Osteoblast (primary cell): Measurements from ENCODE around the gene SLC43A2. TPM values are rescaled to one million over a fixed set of nuclear protein-coding genes. Genes with fewer than 3 reads are reported as not detected.
"Not testable (repeated sequence)": the region's sequence is repeated elsewhere in the genome, so short reads cannot be mapped to it uniquely, and the experiment has no call there.

ENCODE experiments used
- DNase-seq: peaks from one replicate; pipeline ENCODE4 v3.0.0; 2011; ENCODE audit warnings: low spot score, mixed read lengths; ENCODE audit not compliant: insufficient read length; ENCODE audit errors: missing footprints
- H2AFZ ChIP-seq: 2 replicates; pipeline ENCODE4 v1.6.0; 2011; ENCODE audit warnings: mild to moderate bottlenecking, low read length
- H3K27ac ChIP-seq: 2 replicates; pipeline ENCODE4 v1.5.1; 2011; ENCODE audit warnings: mild to moderate bottlenecking, low read depth, low read length, moderate library complexity
- H3K27me3 ChIP-seq: 2 replicates; pipeline ENCODE4 v1.6.0; 2012; ENCODE audit warnings: mild to moderate bottlenecking, control low read depth, inconsistent platforms, low read length, moderate library complexity; ENCODE audit not compliant: insufficient read depth
- H3K36me3 ChIP-seq: 2 replicates; pipeline ENCODE4 v1.5.1; 2011; ENCODE audit warnings: mild to moderate bottlenecking, low read length, control low read depth, moderate library complexity; ENCODE audit not compliant: insufficient read depth
- H3K4me1 ChIP-seq: 2 replicates; pipeline ENCODE4 v1.5.1; 2011; ENCODE audit warnings: mild to moderate bottlenecking, low read length, control low read depth, moderate library complexity; ENCODE audit not compliant: insufficient read depth
- H3K4me2 ChIP-seq: 2 replicates; pipeline ENCODE4 v1.6.0; 2011; ENCODE audit warnings: mild to moderate bottlenecking, low read length; ENCODE audit not compliant: insufficient read depth
- H3K4me3 ChIP-seq: fragments of 200-600 bp; sonication (generic); 3 replicates; pipeline ENCODE4 v1.5.1; 2012; ENCODE audit warnings: mild to moderate bottlenecking, low read length, inconsistent platforms; ENCODE audit not compliant: insufficient read depth
- H3K79me2 ChIP-seq: 2 replicates; pipeline ENCODE4 v1.6.0; 2012; ENCODE audit warnings: mild to moderate bottlenecking, low read length, control low read depth, inconsistent platforms; ENCODE audit not compliant: insufficient read depth
- H3K9me3 ChIP-seq: 2 replicates; pipeline ENCODE4 v1.5.1; 2011; ENCODE audit warnings: low read depth, low read length, control low read depth
- H4K20me1 ChIP-seq: 2 replicates; pipeline ENCODE4 v1.6.0; 2012; ENCODE audit warnings: mild to moderate bottlenecking, low read length, control low read depth; ENCODE audit not compliant: insufficient read depth
- CTCF ChIP-seq: IDR thresholded peaks from 2 replicates; pipeline ENCODE4 v1.5.1; 2011; ENCODE audit warnings: mild to moderate bottlenecking, low read depth, low read length, moderate library complexity; ENCODE audit errors: extremely low read depth
- total RNA-seq: library from RNA; depleted of rRNA; stranded (reverse); fragments of >200 nt; gene quantifications from 2 replicates; pipeline ENCODE4 v1.2.3, GENCODE V29; 2012

SLC43A2 gene
- 4.4 and 5.4 TPM in 2 replicates for total RNA-seq

- Histone ChIP-seq H2AFZ (peak within 1 kb of the TSS; percentile 86), H3K4me2 (peak within 1 kb of the TSS; percentile 98), H3K27me3 (no peaks in the 10 kb centered on the region), H3K4me1 (peaks cover 19% of the 10 kb centered on the region), H3K79me2 (peaks cover 3% of the 10 kb centered on the region), H4K20me1 (peaks cover 24% of the 10 kb centered on the region), H3K36me3 (peaks cover 5% of the 10 kb centered on the region), H3K9me3 (no peaks in the 10 kb centered on the region), H3K27ac (peak within 1 kb of the TSS; percentile 85), H3K4me3 (peak within 1 kb of the TSS; percentile 96)
- no peak for TF ChIP-seq CTCF
- peak; percentile 100 for DNase-seq
Observed at GRCh38 chr17:1627982-1628855, at the start of gene SLC43A2. SLC43A2 (minus strand) TSS chr17:1628834; CDS start chr17:1627874, 960 bp downstream.

- H3K27ac ChIP-seq, result no peak overlapping the region
- peaks cover 97% of the 10 kb centered on the region for H3K36me3 ChIP-seq
- H3K4me3 ChIP-seq, result no peak overlapping the region
- H3K4me2 ChIP-seq, result no peak overlapping the region
- no peaks in the 10 kb centered on the region for H3K4me1 ChIP-seq
- no peaks in the 10 kb centered on the region for H3K27me3 ChIP-seq
- H3K9me3 ChIP-seq, result no peaks in the 10 kb centered on the region
- peaks cover 33% of the 10 kb centered on the region for H3K79me2 ChIP-seq
- peaks cover 34% of the 10 kb centered on the region for H4K20me1 ChIP-seq
- DNase-seq, result no peak
- no peak for TF ChIP-seq CTCF
- no peak overlapping the region for H2AFZ ChIP-seq
Observed at GRCh38 chr17:1676401-1676800, 47.8 kb upstream of the SLC43A2 start.

GRCh38 chr17:1673041-1673785 is 44.6 kb upstream of the SLC43A2 start:
- no peak for TF ChIP-seq CTCF
- Histone ChIP-seq H4K20me1 (peaks cover 21% of the 10 kb centered on the region), H3K79me2 (peaks cover 17% of the 10 kb centered on the region), H3K4me1 (peaks cover 6% of the 10 kb centered on the region), H3K4me2 (no peak overlapping the region), H2AFZ (no peak overlapping the region), H3K27me3 (no peaks in the 10 kb centered on the region), H3K9me3 (no peaks in the 10 kb centered on the region), H3K27ac (no peak overlapping the region), H3K36me3 (peaks cover 86% of the 10 kb centered on the region), H3K4me3 (no peak overlapping the region)
- peak; percentile 43 for DNase-seq

GRCh38 chr17:1663934-1664333 is 35.3 kb upstream of the SLC43A2 start:
- not testable (repeated sequence) for H3K27ac ChIP-seq, H3K4me1 ChIP-seq, H4K20me1 ChIP-seq, H3K4me2 ChIP-seq, H2AFZ ChIP-seq, H3K27me3 ChIP-seq, H3K4me3 ChIP-seq, H3K9me3 ChIP-seq
- Histone ChIP-seq H3K79me2 (peaks cover 19% of the 10 kb centered on the region), H3K36me3 (peaks cover 71% of the 10 kb centered on the region)
- peak; percentile 80 for DNase-seq
